HCT116 (cell line): ENCODE data around the gene SMTN. TPM values are rescaled to one million over a fixed set of nuclear protein-coding genes. Genes with fewer than 3 reads are reported as not detected.

Experiments
- ATAC-seq: fragments of 200-7000 bp; cut with Tn5 transposase; 2 replicates; pipeline ENCODE4 v1.9.1; 2020; ENCODE audit warnings: mild to moderate bottlenecking, moderate library complexity
- BruUV-seq: library from RNA; stranded (reverse); fragments of 400-500 nt; replicated peaks from 2 replicates; lab custom pipeline; 2021; lab: Mats Ljungman, UMichigan
- CTCF ChIA-PET: fragments of 300-600 bp; sonication (Branson Sonifier 250); formaldehyde crosslinking; loops from one replicate; lab custom pipeline; 2021; ENCODE audit warnings: antibody characterized with exemption; lab: Charles Lee
- POLR2A ChIA-PET: fragments of 300-600, 350-600 bp; sonication (Branson Sonifier 250); formaldehyde crosslinking; loops from one replicate; lab custom pipeline; 2021; ENCODE audit warnings: antibody characterized with exemption; lab: Charles Lee
- RAD21 ChIA-PET, 2 experiments: fragments of 300-600 bp; sonication (Branson Sonifier 250); formaldehyde crosslinking; loops; one replicate each; lab custom pipeline; 2023; ENCODE audit warnings: low total read pairs in 2 of 2; ENCODE audit not compliant: uncharacterized antibody in 2 of 2, unreplicated experiment in 2 of 2, low non-redundant PET in 1 of 2; lab: Charles Lee
- DNase-seq: peaks from one replicate; pipeline ENCODE4 v3.0.0-alpha.2; 2010; ENCODE audit warnings: low read depth, low spot score
- H2AFZ ChIP-seq: fragments of 200-600 bp; shearing (Covaris generic), sonication (generic); 2 replicates; pipeline ENCODE4 v1.6.1; 2017; ENCODE audit warnings: low read depth, mixed run types, mixed read lengths, antibody characterized with exemption, low read length; ENCODE audit not compliant: poor library complexity, severe bottlenecking
- H3K27ac ChIP-seq: 2 replicates; pipeline ENCODE4 v1.5.1; 2012; ENCODE audit warnings: low read depth, low read length
- H3K27me3 ChIP-seq: fragments of 200-600 bp; sonication (generic); 2 replicates; pipeline ENCODE4 v1.6.1; 2016; ENCODE audit warnings: mixed run types, low read length, mixed read lengths; ENCODE audit not compliant: insufficient read depth
- H3K36me3 ChIP-seq, 2 experiments: fragments of 200-500 bp in 1 of 2; fragments of 200-600 bp in 1 of 2; sonication (Bioruptor generic) in 1 of 2; sonication (generic) in 1 of 2; 2 replicates each; pipeline versions ENCODE4 v1.5.1 to v1.6.1; 2014 to 2016; ENCODE audit warnings: low read length in 2 of 2, inconsistent platforms in 1 of 2, mixed read lengths in 1 of 2, mixed run types in 1 of 2; ENCODE audit not compliant: insufficient read depth in 2 of 2, control insufficient read depth in 1 of 2
- H3K4me1 ChIP-seq, 2 experiments: fragments of 200-600 bp in 1 of 2; sonication (generic) in 1 of 2; 2 replicates each; pipeline versions ENCODE4 v1.5.1 to v1.6.1; 2012 to 2017; ENCODE audit warnings: low read length in 2 of 2, inconsistent platforms in 1 of 2, mild to moderate bottlenecking in 1 of 2, mixed read lengths in 1 of 2, mixed run types in 1 of 2, moderate library complexity in 1 of 2; ENCODE audit not compliant: insufficient read depth in 2 of 2, control insufficient read depth in 1 of 2
- H3K4me2 ChIP-seq: fragments of 200-600 bp; sonication (generic); 2 replicates; pipeline ENCODE4 v1.6.1; 2017; ENCODE audit warnings: mixed run types, low read length, mixed read lengths
- H3K4me3 ChIP-seq, 2 experiments: fragments of 200-600 bp in 1 of 2; sonication (generic) in 1 of 2; replicated peaks in 1 of 2; 2 replicates each; pipeline ENCODE4 v1.5.1; 2011 to 2016; ENCODE audit warnings: low read length in 2 of 2, control low read depth in 1 of 2, low read depth in 1 of 2, mild to moderate bottlenecking in 1 of 2, mixed read lengths in 1 of 2, mixed run types in 1 of 2
- H3K79me2 ChIP-seq: fragments of 200-600 bp; sonication (generic); 2 replicates; pipeline ENCODE4 v1.6.1; 2017; ENCODE audit warnings: mild to moderate bottlenecking, mixed run types, low read length, moderate library complexity, mixed read lengths; ENCODE audit not compliant: insufficient read depth
- H3K9ac ChIP-seq: fragments of 200-600 bp; sonication (generic); 2 replicates; pipeline ENCODE4 v1.6.1; 2016; ENCODE audit warnings: low read length, mixed read lengths
- H3K9me2 ChIP-seq: fragments of 200-600 bp; sonication (generic), shearing (Covaris generic); 2 replicates; pipeline ENCODE4 v1.6.1; 2017; ENCODE audit warnings: mixed run types, mild to moderate bottlenecking, moderate library complexity; ENCODE audit not compliant: insufficient read depth
- H3K9me3 ChIP-seq, 2 experiments: fragments of 200-500 bp in 1 of 2; fragments of 200-600 bp in 1 of 2; sonication (Bioruptor generic) in 1 of 2; sonication (generic) in 1 of 2; 2 replicates each; pipeline ENCODE4 v1.6.1; 2014 to 2017; ENCODE audit warnings: low read length in 2 of 2, mixed read lengths in 2 of 2, inconsistent platforms in 1 of 2, low read depth in 1 of 2, mild to moderate bottlenecking in 1 of 2, mixed run types in 1 of 2, moderate library complexity in 1 of 2; ENCODE audit not compliant: control insufficient read depth in 1 of 2, insufficient read depth in 1 of 2
- H4K20me1 ChIP-seq: fragments of 200-600 bp; sonication (generic), shearing (Covaris generic); 2 replicates; pipeline ENCODE4 v1.6.1; 2017; ENCODE audit warnings: mixed run types, mild to moderate bottlenecking, moderate library complexity; ENCODE audit not compliant: insufficient read depth
- CBX3 ChIP-seq: IDR thresholded peaks from 2 replicates; pipeline ENCODE4 v1.6.1; 2012; ENCODE audit warnings: low read depth
- CEBPB ChIP-seq: IDR thresholded peaks from 2 replicates; pipeline ENCODE4 v1.6.1; 2012; ENCODE audit warnings: low read depth
- EZH2phosphoT487 ChIP-seq: fragments of 200-600 bp; IDR thresholded peaks from 2 replicates; pipeline ENCODE4 v1.6.1; 2018; ENCODE audit warnings: antibody characterized with exemption, borderline replicate concordance
- JUND ChIP-seq: IDR thresholded peaks from 2 replicates; pipeline ENCODE4 v1.6.1; 2012
- POLR2AphosphoS5 ChIP-seq: IDR thresholded peaks from 2 replicates; pipeline ENCODE4 v1.6.1; 2011; ENCODE audit warnings: mild to moderate bottlenecking, low read depth, low read length, moderate library complexity
- SP1 ChIP-seq: IDR thresholded peaks from 2 replicates; pipeline ENCODE4 v1.6.1; 2012; ENCODE audit warnings: low read depth
- TCF7L2 ChIP-seq: IDR thresholded peaks from 2 replicates; pipeline ENCODE4 v1.7.0; 2011; ENCODE audit warnings: borderline replicate concordance, inconsistent platforms; ENCODE audit not compliant: insufficient read depth, insufficient read length; ENCODE audit errors: extremely low read depth
- ZFX ChIP-seq: fragments of 450-650 bp; IDR thresholded peaks from 2 replicates; pipeline ENCODE4 v1.6.1; 2017
- intact Hi-C: fragments of 100-400 bp; cut with micrococcal nuclease; formaldehyde crosslinking; loops from 2 replicates; pipeline ENCODE4 v1.10.0; 2022
- total RNA-seq: library from RNA; stranded (reverse); gene quantifications from one replicate; pipeline ENCODE4 v1.2.1, GENCODE V29; 2021; ENCODE audit not compliant: unreplicated experiment
- TF ChIP-seq, protein P1 (sequence below): IDR thresholded peaks from 2 replicates; pipeline ENCODE4 v1.6.1; 2012

SMTN gene
- total RNA-seq, 1 experiment from 2014 or later = 148 TPM

DNA sequence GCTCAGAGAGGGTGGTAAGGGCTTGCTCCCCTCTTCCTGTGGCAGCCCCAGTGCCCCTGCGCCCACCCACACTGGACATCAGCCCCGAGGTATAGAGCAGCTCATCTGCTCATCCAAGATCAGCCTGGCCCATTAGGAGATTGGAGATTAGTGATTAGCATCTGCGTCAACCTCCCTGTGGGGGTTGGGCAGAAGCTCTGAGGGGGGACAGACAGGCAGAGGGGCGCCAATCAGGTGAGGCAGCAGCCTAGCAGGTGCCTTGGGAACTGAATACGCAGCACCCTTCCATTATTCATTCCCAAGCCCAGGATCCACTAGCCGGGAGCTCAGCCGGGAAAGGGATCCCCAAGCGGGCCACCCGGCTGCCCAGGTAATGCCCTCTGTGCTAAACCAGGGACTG is 11.0 kb downstream of the SMTN start:
- TF ChIP-seq JUND = no peak
- no peak for TF ChIP-seq CEBPB
- TF ChIP-seq ZFX = no peak
- no peak for TF ChIP-seq EZH2phosphoT487
- no peak for TF ChIP-seq TCF7L2
- TF ChIP-seq POLR2AphosphoS5 = no peak
- BruUV-seq = no TSS peak
- Histone ChIP-seq H3K9me2 (no peaks in the 10 kb centered on the region), H2AFZ (no peak overlapping the region), H3K9me3 (no peaks in the 10 kb centered on the region), H3K27ac (no peak overlapping the region), H3K36me3 (peaks cover 45 to 63% of the 10 kb centered on the region in 2 experiments; a peak in 3 of 4 replicates), H3K4me3 (no peak overlapping the region), H3K9ac (no peak overlapping the region), H3K27me3 (no peaks in the 10 kb centered on the region), H3K4me2 (no peak overlapping the region), H3K79me2 (peaks cover 2% of the 10 kb centered on the region; the same call in 1 of the 2 replicates), H4K20me1 (no peaks in the 10 kb centered on the region), H3K4me1 (peaks cover 0 to under 1% of the 10 kb centered on the region in 2 experiments; a peak in 1 of 4 replicates)
- DNase-seq = no peak
- CTCF ChIA-PET = no interaction called here
- RAD21 ChIA-PET = interaction anchor here in 1 of 2 experiments (0.6 kb wide), 1 partner anchor 10 kb away, joined by 3 read pairs; no protein-coding TSS in a partner anchor
- ATAC-seq = no peak
- POLR2A ChIA-PET = no interaction called here
- intact Hi-C loops = no loop called here

DNA sequence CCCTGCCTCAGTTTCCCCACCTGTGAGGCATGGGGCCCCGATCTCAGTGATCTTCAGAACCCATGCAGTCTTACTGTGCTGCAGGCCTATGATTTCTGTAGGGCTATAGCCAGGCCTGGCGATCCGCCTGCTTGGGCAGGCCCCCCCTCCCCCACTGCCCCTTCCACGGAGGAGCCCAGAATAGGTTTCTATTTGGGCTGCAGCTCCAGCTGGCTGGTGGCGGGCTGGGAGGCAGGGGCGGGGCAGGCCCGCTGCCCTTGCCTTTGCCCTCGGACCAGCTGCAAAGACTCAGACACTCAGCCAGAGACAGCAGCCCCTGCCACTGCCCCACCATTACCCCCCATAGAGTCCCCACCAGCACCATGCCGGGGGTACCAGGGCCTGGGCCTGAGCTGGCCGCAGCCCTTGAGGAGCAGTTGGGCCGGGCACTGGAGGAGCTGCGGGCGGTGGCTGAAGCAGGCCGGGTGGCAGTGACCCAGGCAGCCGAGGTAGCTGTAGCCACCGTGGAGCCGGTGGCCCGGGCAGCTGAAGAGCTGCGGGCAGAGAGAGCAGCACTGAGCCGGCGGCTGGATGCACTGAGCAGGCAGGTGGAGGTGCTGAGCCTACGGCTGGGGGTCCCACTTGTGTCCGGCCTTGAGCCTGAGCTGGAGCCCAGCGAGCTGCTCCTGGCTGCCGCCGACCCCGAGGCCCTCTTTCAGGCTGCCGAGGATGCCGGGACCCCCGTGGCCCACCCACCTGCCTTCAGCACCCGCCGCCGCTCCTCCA is 12.2 kb downstream of the SMTN start:
- ATAC-seq (no peak), DNase-seq (no peak)
- H2AFZ ChIP-seq = no peak overlapping the region
- no peak overlapping the region for H3K9ac ChIP-seq
- no peaks in the 10 kb centered on the region for H3K27me3 ChIP-seq
- intact Hi-C loops = no loop called here
- peaks cover 44 to 59% of the 10 kb centered on the region in 2 experiments for H3K36me3 ChIP-seq
- no peaks in the 10 kb centered on the region for H3K9me2 ChIP-seq
- no peaks in the 10 kb centered on the region for H3K9me3 ChIP-seq
- no peak overlapping the region for H3K4me2 ChIP-seq
- H3K79me2 ChIP-seq = no peaks in the 10 kb centered on the region
- H3K4me1 ChIP-seq = peaks cover 0 to under 1% of the 10 kb centered on the region in 2 experiments; a peak in 1 of 4 replicates
- H3K27ac ChIP-seq = no peak overlapping the region
- CTCF ChIA-PET = interaction anchor here (1.2 to 1.3 kb wide), 2 partner anchors 8 to 10 kb away, joined by 3 to 4 read pairs; no protein-coding TSS in a partner anchor
- POLR2A ChIA-PET = interaction anchor here (0.9 to 1.8 kb wide), 2 partner anchors 9 to 12 kb away, joined by 3 to 4 read pairs; partner anchors contain the start of gene SMTN
- no peaks in the 10 kb centered on the region for H4K20me1 ChIP-seq
- no peak for TF ChIP-seq CBX3
- TF ChIP-seq SP1 = no peak
- TF ChIP-seq, protein P1, sequence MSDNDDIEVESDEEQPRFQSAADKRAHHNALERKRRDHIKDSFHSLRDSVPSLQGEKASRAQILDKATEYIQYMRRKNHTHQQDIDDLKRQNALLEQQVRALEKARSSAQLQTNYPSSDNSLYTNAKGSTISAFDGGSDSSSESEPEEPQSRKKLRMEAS = no peak
- TF ChIP-seq, all 23 proteins: peak for 0
- H3K4me3 ChIP-seq = no peak overlapping the region
- RAD21 ChIA-PET = no interaction called here
- no TSS peak for BruUV-seq
